ENCODE data around the gene MPZL1. TPM values are rescaled to one million over a fixed set of nuclear protein-coding genes. Genes with fewer than 3 reads are reported as not detected.
"Not testable (repeated sequence)": the region's sequence is repeated elsewhere in the genome, so short reads cannot be mapped to it uniquely, and the experiment has no call there.

The MPZL1 gene
- total and polyA plus RNA-seq, 5 donors: 20.4 to 73.7 (median 58.5) TPM

DNA sequence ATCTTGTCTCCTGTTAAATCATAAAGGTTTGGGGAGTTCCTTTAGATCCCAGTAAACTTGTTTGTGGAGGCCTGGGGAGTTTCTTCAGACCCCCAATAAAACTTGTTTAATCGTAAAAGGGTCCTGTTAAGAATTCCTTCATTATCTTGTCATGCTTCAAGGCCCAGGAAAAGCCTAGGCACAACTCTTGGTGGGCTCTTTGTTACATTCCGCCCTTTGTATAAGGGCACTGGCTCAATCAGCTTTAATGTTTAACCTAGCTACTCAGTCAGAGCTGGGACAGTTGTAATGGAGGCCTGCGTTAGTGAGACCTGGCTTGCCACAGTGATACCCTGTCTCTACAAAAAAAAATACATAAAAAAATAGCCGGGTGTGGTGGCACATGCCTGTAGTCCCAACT lies 77.2 kb downstream of the MPZL1 start:
- H3K27ac ChIP-seq (ENCODE audit: low read length): no peak overlapping the region
- intact Hi-C loops (cut with DNase I): loop anchor here in 1 of 4 donors (5.0 kb wide), 1 partner anchor 77 kb away; the partner anchor contains the start of gene MPZL1
- ATAC-seq (no peak), DNase-seq (peak in 1 of 3 donors; percentile 48)
- no peaks in the 10 kb centered on the region for H3K27me3 ChIP-seq (ENCODE audit: control insufficient read depth, insufficient read depth)
- H3K4me3 ChIP-seq (ENCODE audit: low read length): no peak overlapping the region
- 95% methylated on average over 4 of the region's 4 CpGs for WGBS
- no peaks in the 10 kb centered on the region for H3K4me1 ChIP-seq (ENCODE audit: control insufficient read depth, insufficient read depth, low read length)
- H3K9me3 ChIP-seq (ENCODE audit: control insufficient read depth, low read length): no peaks in the 10 kb centered on the region

DNA sequence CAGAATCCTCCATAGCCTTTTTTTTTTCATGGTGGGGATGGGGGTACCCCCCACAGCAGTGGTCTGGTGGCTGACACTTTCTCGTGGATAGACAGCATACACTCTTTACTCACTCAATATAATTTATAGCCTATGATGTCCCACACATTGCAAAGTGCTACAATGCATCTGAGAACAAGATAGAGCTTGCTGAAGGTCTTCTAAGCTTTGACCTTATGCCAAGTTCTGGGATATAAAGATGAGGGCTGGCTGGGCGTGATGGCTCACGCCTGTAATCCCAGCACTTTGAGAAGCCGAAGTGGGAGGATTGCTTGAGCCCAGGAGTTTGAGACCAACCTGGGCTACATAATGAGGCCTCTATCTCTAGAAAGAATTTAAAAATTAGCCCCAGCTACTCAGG lies 78.0 kb downstream of the MPZL1 start:
- Histone ChIP-seq H3K27me3 (ENCODE audit: control insufficient read depth, insufficient read depth) (no peaks in the 10 kb centered on the region), H3K27ac (ENCODE audit: low read length) (no peak overlapping the region)

DNA sequence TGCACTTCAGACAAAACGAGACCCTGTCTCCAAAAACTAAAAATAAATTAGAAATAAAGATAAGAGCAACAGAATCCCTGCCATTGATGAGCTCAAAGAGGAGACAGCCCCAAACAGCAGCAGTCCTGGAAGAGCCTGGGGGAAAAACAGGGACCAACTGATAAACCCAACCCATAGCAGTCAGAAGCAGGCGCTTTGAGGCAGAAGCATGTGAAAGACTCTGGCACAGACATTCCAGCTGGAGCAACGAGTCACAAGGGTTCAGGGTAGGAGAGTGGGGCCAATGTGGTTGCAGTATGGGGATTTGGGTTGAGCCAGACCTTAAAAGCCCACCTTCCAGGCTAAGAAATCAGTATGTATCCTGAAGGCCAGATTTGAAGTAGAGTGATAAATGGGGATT lies 78.5 kb downstream of the MPZL1 start:
- no peaks in the 10 kb centered on the region for H3K27me3 ChIP-seq (ENCODE audit: control insufficient read depth, insufficient read depth)
- no peaks in the 10 kb centered on the region for H3K9me3 ChIP-seq (ENCODE audit: control insufficient read depth, low read length)
- no peaks in the 10 kb centered on the region for H3K4me1 ChIP-seq (ENCODE audit: control insufficient read depth, insufficient read depth, low read length)
- no peak overlapping the region for H3K27ac ChIP-seq (ENCODE audit: low read length)
- ATAC-seq (no peak), DNase-seq (peak in 1 of 3 donors; percentile 39)
- intact Hi-C loops (cut with DNase I): loop anchor here in 2 of 4 donors (5.0 to 10.0 kb wide), 2 partner anchors 78 to 195 kb away; partner anchors contain the start of gene MPZL1 (in 2 of the 2)
- 34% methylated on average over 3 of the region's 3 CpGs for WGBS
- no peak overlapping the region for H3K4me3 ChIP-seq (ENCODE audit: low read length)

More for the DNA sequence above, 78.0 kb downstream of the MPZL1 start:
- ATAC-seq: no peak
- H3K4me3 ChIP-seq (ENCODE audit: low read length): no peak overlapping the region
- no peak for DNase-seq
- intact Hi-C loops (cut with DNase I): loop anchor here in 3 of 4 donors (5.0 to 10.0 kb wide), 2 partner anchors 77 to 195 kb away; partner anchors contain the start of gene MPZL1 (in 3 of the 3)
- no peaks in the 10 kb centered on the region for H3K9me3 ChIP-seq (ENCODE audit: control insufficient read depth, low read length)
- no peaks in the 10 kb centered on the region for H3K4me1 ChIP-seq (ENCODE audit: control insufficient read depth, insufficient read depth, low read length)
- 52% methylated on average over 4 of the region's 4 CpGs for WGBS

DNA sequence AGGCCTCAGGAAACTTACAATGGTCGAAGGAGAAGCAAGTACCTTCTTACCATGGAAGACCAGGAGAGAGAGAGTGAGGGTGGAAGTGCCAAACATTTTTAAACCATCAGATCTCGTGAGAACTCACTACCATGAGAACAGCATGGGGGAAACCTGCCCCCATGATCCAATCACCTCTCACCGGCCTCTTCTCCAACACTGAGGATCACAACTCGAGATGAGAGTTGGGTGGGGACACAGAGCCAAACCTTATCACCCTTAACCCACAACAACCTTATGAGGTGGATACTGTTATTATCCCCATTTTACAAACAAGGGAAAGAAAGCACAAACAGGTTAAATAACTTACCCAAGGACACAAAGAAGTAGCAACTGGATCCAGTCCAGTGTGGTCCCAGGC lies 80.5 kb downstream of the MPZL1 start:
- H3K9me3 ChIP-seq (ENCODE audit: control insufficient read depth, low read length): no peaks in the 10 kb centered on the region
- H3K4me3 ChIP-seq (ENCODE audit: low read length): no peak overlapping the region
- WGBS: 92% methylated on average over 4 of the region's 4 CpGs
- no peak overlapping the region for H3K27ac ChIP-seq (ENCODE audit: low read length)
- no peaks in the 10 kb centered on the region for H3K4me1 ChIP-seq (ENCODE audit: control insufficient read depth, insufficient read depth, low read length)
- DNase-seq (no peak), ATAC-seq (no peak)
- intact Hi-C loops (cut with DNase I): loop anchor here in 2 of 4 donors (5.0 to 10.0 kb wide), 2 partner anchors 80 to 197 kb away; partner anchors contain the start of gene MPZL1 (in 2 of the 2)
- no peaks in the 10 kb centered on the region for H3K27me3 ChIP-seq (ENCODE audit: control insufficient read depth, insufficient read depth)

DNA sequence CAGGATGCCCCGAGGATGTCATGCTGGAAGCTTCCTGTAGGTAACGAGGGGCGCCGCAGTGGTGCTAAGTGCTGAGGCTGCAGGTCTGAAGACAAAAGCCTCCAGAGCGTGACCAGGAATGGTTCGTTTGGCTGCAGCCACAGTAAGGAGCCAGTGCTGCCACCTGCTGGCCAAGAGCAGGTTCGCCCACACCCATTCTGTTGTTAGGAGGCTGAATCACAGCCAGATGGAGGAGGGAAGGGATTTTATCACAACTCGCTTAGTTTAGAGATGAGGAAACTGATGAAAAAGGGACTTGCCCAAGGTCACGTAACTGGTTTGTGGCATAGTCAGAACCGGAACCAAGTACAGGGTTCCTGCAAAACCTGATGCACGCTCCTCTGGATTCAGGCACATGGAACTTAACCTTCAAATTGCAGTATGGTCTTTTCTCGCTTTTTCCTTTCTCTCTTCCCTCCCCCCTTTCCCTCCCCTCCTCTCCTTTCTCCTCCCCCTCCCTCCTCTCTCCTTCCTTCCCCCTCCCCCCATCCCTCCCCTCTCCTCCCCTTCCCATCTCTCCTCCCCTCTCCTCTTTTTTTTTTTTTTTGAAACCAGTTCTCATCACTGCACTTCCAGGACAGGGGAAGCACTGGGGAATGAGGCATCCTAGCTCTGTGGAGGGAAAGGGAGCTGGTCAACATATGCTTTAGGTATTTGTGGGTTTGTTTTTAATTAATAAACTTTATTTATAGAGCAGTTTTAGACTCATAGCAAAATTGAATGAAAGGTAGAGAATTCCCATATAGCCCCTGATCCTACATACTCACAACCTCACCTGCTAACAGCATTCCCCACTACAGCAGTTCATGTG lies 81.8 kb downstream of the MPZL1 start:
- ATAC-seq (peak; percentile 94 to 96), DNase-seq (peak; percentile 94 to 96 (median 95))
- Histone ChIP-seq H3K27me3 (ENCODE audit: control insufficient read depth, insufficient read depth) (no peaks in the 10 kb centered on the region), H3K4me1 (ENCODE audit: control insufficient read depth, insufficient read depth, low read length) (no peaks in the 10 kb centered on the region), H3K9me3 (ENCODE audit: control insufficient read depth, low read length) (no peaks in the 10 kb centered on the region), H3K27ac (ENCODE audit: low read length) (no peak overlapping the region), H3K4me3 (ENCODE audit: low read length) (no peak overlapping the region)
- intact Hi-C loops (cut with DNase I): loop anchor here in 2 of 4 donors (5.0 to 10.0 kb wide), 2 partner anchors 81 to 199 kb away; partner anchors contain the start of gene MPZL1 (in 2 of the 2)
- WGBS: 10% methylated on average over 12 of the region's 12 CpGs

DNA sequence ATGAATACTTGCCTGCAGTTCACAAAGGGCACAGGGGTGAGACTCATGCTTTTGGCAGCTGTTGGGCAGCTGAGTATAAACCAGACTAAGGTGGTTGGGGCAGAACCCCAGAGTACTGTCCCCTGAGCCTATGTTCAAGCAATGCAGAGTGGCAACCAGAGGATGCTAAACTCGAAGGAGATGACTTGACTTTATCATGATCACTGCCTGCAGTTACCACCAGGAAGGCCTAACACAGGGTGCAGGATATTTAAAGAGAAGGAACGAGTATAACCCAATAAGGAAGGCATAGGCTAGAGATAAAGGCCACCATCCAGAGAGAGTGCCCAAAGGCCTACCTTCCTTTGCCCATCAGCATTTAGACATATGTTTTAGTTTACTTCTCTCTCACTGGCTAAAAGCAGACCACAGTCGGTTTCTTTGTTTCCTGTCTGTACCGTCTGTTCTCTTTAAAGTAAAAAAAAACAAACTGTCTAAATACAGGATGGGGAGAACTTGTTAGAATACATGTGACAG lies 83.3 kb downstream of the MPZL1 start:
- Histone ChIP-seq H3K27me3 (ENCODE audit: control insufficient read depth, insufficient read depth) (no peaks in the 10 kb centered on the region), H3K4me3 (ENCODE audit: low read length) (no peak overlapping the region), H3K27ac (ENCODE audit: low read length) (no peak overlapping the region), H3K4me1 (ENCODE audit: control insufficient read depth, insufficient read depth, low read length) (no peaks in the 10 kb centered on the region), H3K9me3 (ENCODE audit: control insufficient read depth, low read length) (no peaks in the 10 kb centered on the region)
- ATAC-seq (no peak), DNase-seq (no peak)
- intact Hi-C loops (cut with DNase I): loop anchor here in 1 of 4 donors (10.0 kb wide), 1 partner anchor 200 kb away; no protein-coding TSS in a partner anchor
- 70% methylated on average over 4 of the region's 4 CpGs for WGBS

DNA sequence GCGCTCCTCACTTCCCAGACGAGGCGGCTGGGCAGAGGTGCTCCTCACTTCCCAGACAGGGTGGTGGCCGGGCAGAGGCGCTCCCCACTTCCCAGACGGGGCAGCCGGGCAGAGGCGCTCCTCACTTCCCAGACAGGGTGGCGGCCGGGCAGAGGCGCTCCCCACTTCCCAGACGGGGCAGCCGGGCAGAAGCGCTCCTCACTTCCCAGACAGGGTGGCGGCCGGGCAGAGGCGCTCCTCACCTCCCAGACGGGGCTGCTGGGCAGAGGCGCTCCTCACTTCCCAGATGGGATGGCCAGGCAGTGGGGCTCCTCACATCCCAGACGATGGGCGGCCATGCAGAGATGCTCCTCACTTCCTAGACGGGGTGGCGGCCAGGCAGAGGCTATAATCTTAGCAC lies 84.5 kb downstream of the MPZL1 start:
- H3K9me3 ChIP-seq (ENCODE audit: control insufficient read depth, low read length); H3K27me3 ChIP-seq (ENCODE audit: control insufficient read depth, insufficient read depth); H3K27ac ChIP-seq (ENCODE audit: low read length); H3K4me1 ChIP-seq (ENCODE audit: control insufficient read depth, insufficient read depth, low read length); H3K4me3 ChIP-seq (ENCODE audit: low read length); ATAC-seq: not testable (repeated sequence)
- DNase-seq: peak in 1 of 3 donors; percentile 41
- 96% methylated on average over 23 of the region's 23 CpGs for WGBS
- intact Hi-C loops (cut with DNase I): loop anchor here in 1 of 4 donors (10.0 kb wide), 1 partner anchor 201 kb away; no protein-coding TSS in a partner anchor

DNA sequence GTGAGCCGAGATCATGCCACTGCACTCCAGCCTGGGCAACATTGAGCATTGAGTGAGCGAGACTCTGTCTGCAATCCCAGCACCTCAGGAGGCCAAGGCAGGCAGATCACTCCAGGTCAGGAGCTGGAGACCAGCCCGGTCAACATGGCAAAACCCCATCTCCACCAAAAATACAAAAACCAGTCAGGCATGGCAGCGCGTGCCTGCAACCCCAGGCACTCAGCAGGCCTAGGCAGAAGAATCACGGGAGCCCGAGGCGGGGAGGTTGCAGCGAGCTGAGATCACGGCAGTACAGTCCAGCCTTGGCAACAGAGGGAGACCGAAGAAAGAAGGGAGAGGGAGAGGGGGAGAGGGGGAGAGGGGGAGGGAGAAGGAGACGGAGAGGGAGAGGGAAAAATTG lies 84.9 kb downstream of the MPZL1 start:
- H3K9me3 ChIP-seq (ENCODE audit: control insufficient read depth, low read length); H3K4me1 ChIP-seq (ENCODE audit: control insufficient read depth, insufficient read depth, low read length); ATAC-seq; H3K27ac ChIP-seq (ENCODE audit: low read length); H3K27me3 ChIP-seq (ENCODE audit: control insufficient read depth, insufficient read depth); H3K4me3 ChIP-seq (ENCODE audit: low read length): not testable (repeated sequence)
- intact Hi-C loops (cut with DNase I): loop anchor here in 1 of 4 donors (10.0 kb wide), 1 partner anchor 202 kb away; no protein-coding TSS in a partner anchor
- DNase-seq: peak in 1 of 3 donors; percentile 37
- 94% methylated on average over 12 of the region's 12 CpGs for WGBS

DNA sequence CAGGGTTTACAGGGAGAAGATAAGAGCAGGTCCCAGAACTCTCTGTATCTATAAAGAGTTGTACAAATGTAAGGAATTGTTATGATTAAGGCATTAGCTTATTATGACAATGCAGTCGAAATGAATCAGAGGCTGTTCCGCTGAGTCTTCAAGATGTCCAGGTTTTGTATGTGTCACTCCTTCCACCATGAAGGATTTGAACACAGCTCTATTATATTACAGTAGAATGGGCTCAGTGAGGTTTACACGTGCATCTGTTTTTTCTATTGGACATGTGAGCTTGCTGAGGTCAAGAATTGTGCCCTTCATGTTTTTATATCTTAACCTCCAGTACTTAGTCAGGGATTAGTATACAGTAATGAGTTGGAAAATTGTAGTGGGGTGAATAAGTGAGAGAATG lies 86.3 kb downstream of the MPZL1 start:
- H3K4me1 ChIP-seq (ENCODE audit: control insufficient read depth, insufficient read depth, low read length): no peaks in the 10 kb centered on the region
- H3K9me3 ChIP-seq (ENCODE audit: control insufficient read depth, low read length): no peaks in the 10 kb centered on the region
- no peak overlapping the region for H3K4me3 ChIP-seq (ENCODE audit: low read length)
- WGBS: 88% methylated on average over 3 of the region's 3 CpGs
- no peak for DNase-seq
- intact Hi-C loops (cut with DNase I): loop anchor here in 1 of 4 donors (10.0 kb wide), 1 partner anchor 203 kb away; no protein-coding TSS in a partner anchor
- no peaks in the 10 kb centered on the region for H3K27me3 ChIP-seq (ENCODE audit: control insufficient read depth, insufficient read depth)
- no peak overlapping the region for H3K27ac ChIP-seq (ENCODE audit: low read length)
- ATAC-seq: no peak

DNA sequence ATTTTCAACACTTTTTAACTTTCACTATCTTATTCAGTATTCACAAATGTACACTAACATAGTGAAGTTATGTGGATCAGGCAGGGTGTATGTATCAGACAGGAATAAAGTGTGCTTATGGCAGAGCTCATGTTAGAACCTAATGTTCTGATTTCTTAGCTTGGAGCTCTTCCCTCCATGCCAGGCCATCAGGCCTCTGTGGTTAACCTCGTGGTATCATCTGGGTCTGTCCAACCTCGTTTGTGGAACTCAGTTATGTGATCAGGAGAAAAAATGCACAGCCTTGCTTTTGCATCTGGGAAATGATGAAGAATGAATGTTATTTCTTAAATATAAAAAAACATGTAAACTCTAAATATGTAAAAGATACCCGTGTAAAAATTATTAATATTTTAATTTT lies 86.9 kb downstream of the MPZL1 start:
- Histone ChIP-seq H3K4me3 (ENCODE audit: low read length) (no peak overlapping the region), H3K27me3 (ENCODE audit: control insufficient read depth, insufficient read depth) (no peaks in the 10 kb centered on the region), H3K4me1 (ENCODE audit: control insufficient read depth, insufficient read depth, low read length) (no peaks in the 10 kb centered on the region), H3K9me3 (ENCODE audit: control insufficient read depth, low read length) (no peaks in the 10 kb centered on the region), H3K27ac (ENCODE audit: low read length) (no peak overlapping the region)
- ATAC-seq: no peak
- DNase-seq: no peak
- 71% methylated on average over 3 of the region's 3 CpGs for WGBS
- intact Hi-C loops (cut with DNase I): loop anchor here in 1 of 4 donors (10.0 kb wide), 1 partner anchor 204 kb away; no protein-coding TSS in a partner anchor

DNA sequence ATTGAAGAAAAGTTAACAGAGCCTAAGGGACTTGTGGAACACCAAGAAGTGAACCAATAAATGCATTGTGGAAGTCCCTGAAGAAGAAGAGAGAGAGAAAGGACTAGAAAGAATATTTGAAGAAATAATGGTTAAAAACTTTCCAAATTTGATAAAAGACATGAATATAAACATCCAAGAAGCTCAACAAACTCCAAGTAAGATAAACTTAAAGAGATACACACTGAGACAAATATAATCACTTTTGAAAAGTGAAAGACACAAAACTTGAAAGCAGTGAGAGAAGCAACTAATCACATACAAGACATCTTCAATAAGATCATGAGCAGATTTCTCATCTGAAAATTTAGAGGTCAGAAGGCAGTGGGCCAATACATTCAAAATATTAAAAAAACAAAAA lies 91.2 kb downstream of the MPZL1 start:
- no peaks in the 10 kb centered on the region for H3K27me3 ChIP-seq (ENCODE audit: control insufficient read depth, insufficient read depth)
- no peak for ATAC-seq
- no peak overlapping the region for H3K27ac ChIP-seq (ENCODE audit: low read length)
- no peaks in the 10 kb centered on the region for H3K4me1 ChIP-seq (ENCODE audit: control insufficient read depth, insufficient read depth, low read length)
- intact Hi-C loops (cut with DNase I): no loop called here
- no peaks in the 10 kb centered on the region for H3K9me3 ChIP-seq (ENCODE audit: control insufficient read depth, low read length)
- DNase-seq: no peak
- no peak overlapping the region for H3K4me3 ChIP-seq (ENCODE audit: low read length)

Measured in right cardiac atrium (tissue), 5 donors.